ENCODE measurements around the gene SUSD5.
"Not testable (repeated sequence)": the region's sequence is repeated elsewhere in the genome, so short reads cannot be mapped to it uniquely, and the experiment has no call there.

SUSD5 gene

DNA sequence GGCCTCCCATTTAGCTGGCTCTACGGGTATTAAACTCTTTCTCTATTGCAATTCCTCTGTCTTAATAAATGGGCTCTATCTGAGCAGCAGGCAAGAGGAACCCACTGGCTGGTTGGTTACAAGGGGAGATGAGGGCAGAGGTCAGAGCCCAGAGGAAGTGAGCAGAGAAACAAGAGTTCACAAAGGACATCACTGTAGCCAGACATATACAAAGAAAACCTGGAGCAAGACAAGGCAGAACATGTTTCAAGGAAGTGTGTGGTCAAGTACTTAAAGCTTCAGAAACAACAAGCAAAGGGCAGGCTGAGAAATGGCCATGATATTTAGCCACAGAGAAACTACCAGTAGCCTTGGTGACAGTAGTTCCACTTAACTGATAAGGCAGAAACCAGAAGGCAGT, 24.3 kb downstream of the SUSD5 start:
- no peak for DNase-seq

DNA sequence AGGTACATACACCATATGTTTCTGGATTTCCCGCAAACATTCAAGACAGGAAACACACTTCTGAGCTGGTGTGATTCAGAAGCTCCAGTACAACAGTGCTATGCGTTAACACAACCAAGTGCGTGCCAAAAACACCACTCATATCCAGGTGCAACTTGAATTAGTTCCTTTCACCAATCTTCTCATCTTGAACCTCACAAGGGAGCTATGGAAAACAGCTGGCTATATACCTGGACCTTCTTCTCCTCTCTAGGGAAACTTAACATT, 31.3 kb downstream of the SUSD5 start:
- DNase-seq = peak; percentile 22

DNA sequence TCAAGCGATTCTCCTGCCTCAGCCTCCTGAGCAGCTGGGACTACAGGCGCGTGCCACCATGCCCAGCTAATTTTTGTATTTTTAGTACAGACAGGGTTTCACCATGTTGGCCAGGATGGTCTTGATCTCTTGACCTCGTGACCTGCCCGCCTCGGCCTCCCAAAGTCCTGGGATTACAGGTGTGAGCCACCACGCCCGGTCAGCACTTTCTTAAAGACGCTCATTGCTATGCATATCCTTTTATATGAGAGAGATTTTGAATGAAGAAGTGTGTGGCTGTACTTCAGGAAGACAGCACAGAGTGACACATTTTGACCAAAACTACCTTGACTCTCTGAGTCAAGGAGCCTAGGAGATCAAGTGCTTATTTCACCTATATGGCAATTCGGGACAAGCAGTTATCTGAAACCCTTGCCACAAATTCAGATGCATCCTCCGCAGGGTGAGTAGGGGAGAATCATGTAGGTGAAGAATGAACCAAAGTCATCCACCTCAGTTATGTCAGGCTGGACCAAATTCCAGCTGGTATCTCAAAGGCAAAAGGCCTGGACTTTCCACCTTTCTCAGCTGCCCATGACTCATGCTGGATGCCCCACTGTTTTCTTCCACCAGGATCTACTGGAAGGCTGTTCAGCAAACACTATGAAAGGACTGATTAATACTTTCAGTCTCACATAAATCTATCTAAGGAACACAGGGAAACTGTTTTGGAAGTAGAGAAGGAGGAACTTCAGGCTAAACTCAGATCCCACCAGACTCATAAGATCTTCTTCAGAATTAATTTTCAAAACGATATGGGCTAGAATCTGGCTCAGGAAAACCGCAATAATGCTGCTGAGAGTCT, 31.9 kb downstream of the SUSD5 start:
- DNase-seq = peak; percentile 5

DNA sequence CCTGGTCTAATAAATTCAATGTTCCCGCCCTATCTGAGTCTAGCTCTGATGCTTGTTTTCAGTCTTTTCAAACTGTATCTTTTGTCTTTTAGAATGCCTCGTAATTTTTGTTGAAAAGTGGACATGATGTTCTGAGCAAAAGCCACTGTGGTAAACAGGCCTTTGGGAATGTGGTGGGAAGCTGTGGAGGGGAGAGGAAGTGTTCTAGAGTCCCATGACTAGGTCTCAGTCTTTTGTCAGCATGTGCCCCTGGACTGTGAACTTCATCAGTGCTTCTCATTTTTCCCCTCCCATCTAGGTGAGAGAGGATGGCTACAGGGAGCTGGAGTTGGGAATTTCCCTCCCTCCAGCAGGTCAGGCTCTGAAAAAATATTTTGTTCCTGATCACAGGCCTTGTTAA, 33.7 kb downstream of the SUSD5 start:
- no peak for DNase-seq

DNA sequence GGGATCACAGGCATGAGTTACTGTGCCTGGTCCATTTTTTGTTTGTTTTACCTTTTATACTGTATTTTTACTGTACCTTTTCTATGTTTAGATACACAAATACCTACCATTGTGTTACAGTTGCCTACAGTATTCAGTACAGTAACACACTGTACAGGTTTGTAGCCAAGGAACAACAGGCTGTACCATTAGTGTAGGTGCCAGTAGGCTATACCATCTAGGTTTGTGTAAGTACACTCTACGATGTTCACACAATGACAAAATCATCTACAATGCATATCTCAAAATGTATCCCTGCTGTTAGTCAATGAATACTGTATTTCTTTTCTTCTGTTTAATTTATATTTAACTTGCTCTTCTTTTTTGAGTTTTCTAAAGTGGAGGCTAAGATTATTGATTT, 37.0 kb downstream of the SUSD5 start:
- not testable (repeated sequence) for DNase-seq

DNA sequence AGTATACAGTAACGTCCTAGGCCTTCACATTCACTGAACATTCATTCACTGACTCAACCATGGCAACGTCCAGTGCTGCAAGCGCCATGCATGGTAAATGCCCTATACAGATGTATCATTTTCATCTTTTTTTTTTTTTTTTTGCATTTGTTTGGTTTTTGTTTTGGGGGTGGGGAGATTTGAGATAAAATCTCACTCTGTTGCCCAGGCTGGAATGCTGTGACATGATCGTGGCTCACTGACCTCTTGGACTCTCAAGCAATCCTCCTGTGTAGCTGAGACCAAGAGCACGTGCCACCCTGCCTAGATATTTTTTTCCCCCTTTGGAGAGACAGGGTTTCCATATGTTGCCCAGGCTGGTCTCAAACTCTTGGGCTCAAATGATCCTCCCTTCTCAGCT, 37.4 kb downstream of the SUSD5 start:
- DNase-seq = no peak

DNA sequence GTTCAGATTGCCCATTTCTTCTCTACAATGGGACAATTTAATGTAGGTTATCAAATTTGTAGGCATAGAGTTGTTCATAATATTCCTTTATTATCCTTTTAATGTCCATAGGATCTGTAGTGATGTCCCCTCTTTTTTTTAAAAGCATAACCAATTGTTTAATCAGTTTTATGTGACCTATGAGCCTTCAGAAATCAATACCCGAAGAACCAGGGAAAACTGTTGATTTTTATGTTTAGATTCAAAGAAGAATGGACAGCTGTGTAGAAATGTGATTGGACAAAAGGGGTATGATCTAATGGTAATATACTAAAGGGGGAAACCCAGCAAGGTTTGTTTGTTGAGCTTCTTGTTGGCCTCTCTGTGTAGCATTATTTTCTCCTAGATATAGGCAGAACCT, 39.5 kb downstream of the SUSD5 start:
- DNase-seq = no peak

DNA sequence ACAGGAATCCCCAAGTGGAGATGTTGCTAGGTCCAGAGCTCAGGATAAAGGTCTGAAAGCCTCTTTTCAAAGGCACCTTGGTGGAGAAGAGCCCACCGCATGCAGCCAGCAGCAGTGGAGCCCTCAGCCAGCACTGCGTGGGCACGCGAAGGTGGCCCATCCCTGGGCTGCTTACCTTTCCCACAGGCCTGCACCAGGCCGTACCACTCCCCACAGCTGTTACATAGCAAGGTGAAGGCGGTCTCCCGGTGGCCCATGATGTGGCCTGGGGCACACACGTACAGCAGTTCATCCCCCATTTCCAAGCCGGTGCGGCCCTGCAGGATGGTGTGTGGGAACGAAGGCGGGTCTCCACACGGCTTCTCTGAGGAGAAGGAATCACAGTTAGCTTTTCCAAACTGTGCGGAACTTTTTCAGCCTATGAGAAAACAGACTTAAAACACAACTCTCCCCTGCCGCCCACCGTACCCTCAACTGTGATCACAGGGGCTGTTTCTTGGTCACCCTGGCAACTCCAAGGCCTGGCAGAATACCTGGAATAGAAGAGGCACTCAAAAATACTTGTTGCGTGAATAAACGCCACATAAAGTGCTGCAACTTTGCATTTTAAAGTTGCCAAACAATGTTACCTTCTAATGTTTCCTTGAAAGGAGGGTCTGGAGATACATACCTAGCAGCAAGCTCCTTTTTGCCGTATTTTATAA, 43.7 kb downstream of the SUSD5 start:
- DNase-seq = no peak

DNA sequence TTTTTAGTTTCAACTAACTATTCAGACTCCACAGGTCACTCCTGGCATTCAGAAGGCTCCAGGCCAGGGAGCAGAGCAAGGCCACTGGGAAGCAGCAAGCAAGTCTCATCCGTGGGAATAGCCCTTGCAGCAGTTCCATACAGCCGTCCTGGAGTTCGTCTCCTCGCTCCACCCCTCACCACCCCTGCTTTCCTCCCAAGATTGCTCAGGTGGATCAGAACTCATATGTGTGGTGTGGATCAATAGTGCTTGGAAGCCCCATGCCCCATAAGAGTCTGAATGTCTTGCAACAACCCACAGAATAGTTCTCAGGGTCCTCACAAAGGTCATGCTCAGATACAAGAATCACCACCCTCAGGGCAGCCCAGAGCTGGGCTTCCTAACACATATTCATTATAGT, 44.5 kb downstream of the SUSD5 start:
- DNase-seq = no peak

DNA sequence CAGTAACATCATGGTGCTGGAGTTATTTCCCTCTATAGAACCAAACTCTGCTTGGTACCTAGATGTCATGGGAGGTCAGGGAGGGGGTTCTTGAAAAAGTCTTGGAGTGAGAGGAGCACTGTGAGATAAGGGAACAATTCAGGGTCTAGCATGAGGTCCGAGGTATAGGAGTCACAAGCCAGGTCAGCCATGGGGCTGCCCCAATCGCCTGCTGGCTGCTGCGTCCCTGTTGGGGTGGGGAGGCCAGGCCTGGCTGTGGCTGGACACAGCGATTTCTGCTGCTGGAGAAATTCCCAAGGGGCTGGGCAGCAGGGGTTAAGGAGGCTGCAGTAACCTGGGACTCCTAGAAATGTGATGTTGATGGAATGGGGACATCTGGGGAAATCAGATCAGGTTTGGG, 44.9 kb downstream of the SUSD5 start:
- DNase-seq = no peak

DNA sequence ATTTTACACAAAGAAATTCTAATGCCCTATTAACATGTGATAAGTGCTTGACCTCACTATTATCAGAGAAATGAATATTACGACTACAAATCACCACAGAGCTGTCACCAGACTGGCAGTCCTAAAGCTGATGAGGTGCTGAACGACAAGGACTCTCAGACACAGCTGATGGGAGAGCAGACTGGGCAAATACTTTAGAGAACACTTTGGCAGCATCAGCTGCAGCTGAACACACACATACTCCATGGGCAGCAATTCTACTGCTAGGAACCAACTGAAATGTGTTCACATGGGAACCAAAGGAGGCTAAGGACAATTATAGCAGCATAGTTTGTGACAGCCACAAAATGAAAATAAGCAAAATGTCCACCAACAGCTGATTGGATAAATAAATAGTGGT, 45.5 kb downstream of the SUSD5 start:
- DNase-seq = no peak

DNA sequence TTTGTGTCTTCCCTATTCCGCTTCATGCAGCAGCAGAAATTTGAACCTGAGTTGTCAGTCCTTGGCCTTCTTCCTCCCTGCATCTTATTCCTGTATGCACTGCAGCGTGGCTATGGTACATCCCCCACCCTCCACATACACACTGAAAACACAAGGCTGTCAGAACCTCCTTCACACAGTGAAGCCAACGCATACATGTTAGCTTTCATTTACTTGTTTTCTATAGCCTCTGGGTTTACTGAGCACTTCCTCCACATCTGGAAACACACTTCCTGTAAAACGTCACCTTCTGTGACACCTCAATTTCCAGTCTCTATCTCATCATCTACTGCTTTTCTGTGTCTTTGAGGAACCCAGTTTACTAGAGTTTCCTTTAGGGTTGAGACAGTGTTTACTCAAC, 47.0 kb downstream of the SUSD5 start:
- DNase-seq = no peak

DNA sequence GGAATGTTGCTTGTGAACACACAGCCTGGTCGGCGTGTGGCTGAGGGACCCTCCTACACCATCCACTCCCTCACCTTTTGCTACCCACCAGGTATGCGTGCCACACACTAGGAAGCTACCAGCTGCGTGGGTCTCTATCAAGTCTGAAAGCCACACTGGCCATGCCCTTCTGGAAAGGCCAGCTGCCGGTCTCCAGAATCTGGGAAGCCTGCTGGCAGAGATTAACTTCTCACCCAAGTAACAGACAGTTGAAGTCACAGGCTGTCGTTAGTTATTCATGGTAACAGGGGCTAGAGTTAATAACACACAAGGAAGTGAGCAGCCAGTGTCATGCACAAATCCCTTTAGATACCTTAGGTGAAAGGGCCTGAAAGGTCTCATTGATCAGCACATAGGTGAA, 48.1 kb downstream of the SUSD5 start:
- no peak for DNase-seq

DNA sequence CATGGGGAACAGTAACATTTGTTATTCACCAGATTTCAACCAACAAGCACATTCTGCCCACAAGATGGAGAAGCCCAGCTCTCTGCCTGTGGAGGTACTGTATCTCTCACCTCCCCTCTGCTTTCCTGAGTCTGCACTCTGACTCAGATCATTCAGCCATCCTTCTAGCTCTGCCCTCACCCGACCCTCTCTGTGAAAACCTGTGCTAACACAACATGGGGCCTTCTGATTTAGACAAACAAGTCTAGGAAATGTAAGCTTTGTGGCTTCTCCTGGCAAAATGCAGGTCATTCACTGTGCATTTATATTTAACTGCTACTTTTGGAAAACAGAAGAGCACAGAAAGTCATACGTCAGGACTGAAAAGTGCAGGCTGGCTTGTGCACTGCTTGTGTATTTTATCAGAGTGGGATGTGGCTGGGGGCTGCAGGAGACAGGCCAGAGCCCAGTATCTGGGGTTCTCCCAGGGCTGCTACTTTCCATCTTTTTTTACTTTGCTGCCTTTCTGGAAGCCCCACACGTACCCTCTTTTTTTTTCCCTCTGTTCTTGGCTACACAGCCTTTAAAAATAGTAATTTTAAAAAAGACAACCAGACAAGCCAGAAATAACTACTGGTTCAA, 50.8 kb downstream of the SUSD5 start:
- DNase-seq = no peak

DNA sequence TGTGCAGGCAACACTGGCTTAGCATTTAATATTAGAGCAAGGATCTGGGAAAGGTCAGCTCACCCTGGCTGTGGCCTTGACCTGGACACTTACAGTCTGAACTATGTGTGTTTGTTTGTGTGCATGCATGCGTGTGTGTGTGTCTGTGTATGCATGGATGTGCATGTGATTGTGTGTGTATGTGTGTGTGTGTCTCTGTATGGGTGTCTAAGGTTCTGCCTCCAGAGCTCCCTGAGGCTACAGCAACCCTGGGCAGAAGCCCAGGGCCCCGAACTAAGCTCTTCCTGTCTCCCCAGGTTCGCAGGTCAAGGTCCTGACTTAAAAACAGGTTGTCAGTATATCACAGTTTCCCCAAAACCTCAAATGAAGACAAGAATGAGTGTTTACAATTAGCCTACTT, 51.3 kb downstream of the SUSD5 start:
- no peak for DNase-seq

DNA sequence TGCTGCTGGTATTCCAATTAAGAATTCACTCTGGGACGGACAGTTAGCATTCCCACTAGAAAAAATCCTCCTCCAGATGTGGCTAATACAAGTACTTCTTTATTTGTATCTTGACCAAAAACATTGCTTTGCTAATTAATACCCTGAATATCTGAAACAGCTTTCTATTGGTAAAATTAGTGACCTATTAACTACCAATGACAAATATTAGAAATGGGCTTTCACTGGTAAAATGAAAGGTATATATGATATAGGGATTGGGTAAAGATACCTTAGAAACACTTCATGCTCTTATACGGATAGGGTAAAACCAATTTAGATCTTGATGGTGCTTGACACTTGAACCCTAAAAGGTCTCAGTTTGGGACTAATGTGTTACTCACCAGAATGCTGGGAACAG, 52.5 kb downstream of the SUSD5 start:
- no peak for DNase-seq

DNA sequence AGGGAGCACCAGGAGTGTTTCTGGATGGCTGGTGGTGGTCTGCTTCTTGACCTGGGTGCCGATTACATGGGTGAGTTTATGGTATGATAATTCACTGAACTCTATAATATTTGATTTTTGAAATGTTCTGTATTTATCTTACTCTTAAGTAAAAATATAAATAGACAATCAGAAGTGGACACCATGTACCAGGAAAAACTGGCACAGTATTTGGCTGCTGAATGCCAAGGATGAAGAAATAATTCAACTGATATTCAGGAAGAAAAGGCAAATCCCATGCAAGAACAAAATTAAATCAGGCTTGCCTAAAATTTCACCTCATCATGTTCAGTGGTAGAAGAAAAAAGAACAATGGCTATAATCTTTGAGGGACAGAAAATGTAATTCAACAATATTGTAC, 53.2 kb downstream of the SUSD5 start:
- no peak for DNase-seq

DNA sequence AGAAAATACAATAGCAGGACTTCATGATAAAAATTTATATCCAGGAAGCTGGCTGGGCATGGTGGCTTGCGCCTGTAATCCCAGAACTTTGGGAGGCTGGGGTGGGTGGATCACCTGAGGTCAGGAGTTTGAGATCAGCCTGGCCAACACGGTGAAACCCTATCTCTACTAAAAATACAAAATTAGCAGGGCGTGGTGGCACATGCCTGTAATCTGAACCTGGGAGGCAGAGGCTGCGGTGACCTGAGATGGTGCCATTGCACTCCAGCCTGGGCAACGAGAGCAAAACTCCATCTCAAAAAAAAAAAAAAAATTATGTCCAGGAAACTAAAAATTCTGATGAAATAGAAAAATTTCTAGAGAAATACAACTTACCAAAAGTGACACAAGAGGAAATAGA, 56.0 kb downstream of the SUSD5 start:
- not testable (repeated sequence) for DNase-seq

DNA sequence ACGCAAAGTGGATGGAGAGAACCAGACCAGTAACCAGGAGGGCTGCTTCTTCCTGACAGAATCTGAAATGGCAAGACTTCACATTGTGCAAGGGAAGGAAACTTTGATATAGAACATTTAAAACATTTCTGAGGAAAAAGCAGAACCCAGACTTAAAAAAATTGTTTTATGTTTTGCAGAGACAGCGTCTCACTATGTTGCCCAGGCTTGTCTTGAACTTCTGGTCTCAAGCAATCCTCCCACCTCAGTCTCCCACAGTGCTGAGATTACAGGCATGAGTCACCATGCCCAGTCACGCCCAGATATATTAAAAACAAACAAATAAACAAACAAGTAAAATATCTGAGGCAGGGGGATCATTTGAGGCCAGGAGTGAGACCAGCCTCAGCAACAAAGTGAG, 58.6 kb downstream of the SUSD5 start:
- no peak for DNase-seq

DNA sequence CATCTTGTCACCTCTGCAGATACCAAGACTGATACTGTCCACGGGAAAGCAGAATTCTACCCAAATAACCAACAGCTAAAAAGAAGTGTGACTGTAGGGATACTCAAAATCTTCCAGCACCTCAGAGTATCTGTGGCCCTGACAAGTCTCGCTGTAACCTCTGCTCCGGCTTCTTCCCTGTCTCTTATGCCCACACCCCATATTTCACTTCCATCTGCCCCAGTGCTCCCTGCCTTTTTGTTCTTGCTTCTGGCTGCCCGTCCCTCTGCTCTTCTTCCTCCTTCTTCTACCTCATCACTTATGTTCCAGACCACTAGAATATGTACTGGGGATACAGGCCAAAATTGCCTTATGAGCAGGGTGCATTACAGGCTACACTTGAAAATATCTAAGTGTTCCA, 59.4 kb downstream of the SUSD5 start:
- no peak for DNase-seq

DNA sequence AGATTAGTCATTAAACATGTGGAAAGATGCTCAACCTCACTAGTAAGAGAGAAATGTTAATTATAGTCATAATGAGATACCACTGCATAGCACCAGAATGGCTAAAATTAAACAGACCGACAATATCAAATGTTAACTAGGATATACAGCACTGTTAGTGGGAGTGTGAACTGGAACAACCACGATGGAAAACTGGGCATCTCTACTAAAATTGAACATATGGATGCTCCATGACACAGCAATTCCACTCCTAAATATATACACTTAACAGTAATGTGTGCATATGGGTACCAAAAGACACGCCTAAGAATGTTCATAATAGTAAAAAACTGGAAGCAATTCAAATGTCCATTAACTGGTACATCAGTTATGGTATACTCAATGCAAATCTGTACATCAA, 63.3 kb downstream of the SUSD5 start:
- no peak for DNase-seq

DNA sequence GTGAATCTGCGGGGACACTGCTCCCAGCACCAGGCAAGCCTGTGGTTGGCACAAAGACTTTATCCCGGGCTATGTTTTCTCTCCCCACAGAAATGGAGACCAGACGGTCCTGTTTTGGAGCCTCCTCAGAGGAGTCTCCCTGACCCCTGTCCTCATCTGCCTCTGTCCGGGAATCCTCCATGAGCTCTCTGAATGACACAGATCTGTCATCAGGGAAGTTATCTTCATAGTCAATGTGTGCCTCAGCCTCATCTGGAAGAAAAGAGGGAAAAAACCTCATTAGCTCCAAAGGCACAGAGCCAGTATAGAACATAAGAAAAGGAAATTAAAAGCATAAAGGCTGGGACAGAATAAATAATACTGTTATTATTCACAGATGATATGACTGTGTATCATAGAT, 64.8 kb downstream of the SUSD5 start:
- DNase-seq = no peak

DNA sequence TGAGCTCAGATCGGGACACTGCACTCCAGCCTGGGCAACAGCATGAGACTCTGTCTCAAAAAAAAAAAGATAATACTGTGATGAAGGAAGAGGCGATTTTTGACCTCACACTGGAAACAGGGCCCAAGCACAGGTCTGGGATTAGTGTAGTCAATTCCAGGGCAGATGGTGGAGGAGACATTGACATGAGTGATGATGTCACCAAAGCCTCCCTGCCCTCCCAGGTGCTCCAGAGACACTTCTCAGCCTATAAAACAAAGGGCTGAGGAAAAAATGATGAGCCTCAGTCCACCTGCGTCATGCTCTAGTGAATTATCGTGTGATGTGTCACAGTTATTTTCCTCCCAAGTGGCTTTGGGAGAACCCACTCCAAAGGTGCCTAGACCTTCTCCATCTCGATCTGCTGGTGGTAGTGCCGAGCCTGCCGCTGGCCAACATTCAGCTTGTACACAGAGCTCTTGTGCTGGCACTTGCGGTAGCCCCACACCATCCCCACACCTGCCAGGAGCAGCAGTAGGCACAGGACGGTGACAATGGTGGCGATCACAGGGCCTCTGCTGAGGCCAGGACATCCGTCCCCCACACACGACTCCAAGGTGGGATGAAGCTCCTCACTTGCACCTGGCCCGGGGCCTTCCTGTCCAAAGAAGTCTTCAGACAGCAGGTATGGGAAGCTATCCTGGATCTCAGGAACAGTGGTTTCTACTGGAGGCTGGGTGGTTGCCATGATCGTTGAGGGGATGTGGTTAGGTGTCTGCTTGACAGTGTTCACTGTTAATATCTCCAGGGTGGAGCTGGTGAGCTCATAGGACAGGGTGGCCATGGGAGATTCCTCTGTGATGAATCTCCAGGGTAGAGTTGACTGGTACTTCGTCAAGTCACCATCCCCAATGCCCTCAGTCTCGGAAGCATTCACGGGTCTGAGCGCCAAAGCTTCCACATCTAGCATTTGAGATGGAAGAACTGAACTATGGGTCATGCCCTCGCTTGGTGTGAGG, 65.9 kb downstream of the SUSD5 start:
- DNase-seq = no peak

Data from fibroblast of skin of abdomen (primary cell).